ENCODE data around the gene RAB13.

The RAB13 gene

DNA sequence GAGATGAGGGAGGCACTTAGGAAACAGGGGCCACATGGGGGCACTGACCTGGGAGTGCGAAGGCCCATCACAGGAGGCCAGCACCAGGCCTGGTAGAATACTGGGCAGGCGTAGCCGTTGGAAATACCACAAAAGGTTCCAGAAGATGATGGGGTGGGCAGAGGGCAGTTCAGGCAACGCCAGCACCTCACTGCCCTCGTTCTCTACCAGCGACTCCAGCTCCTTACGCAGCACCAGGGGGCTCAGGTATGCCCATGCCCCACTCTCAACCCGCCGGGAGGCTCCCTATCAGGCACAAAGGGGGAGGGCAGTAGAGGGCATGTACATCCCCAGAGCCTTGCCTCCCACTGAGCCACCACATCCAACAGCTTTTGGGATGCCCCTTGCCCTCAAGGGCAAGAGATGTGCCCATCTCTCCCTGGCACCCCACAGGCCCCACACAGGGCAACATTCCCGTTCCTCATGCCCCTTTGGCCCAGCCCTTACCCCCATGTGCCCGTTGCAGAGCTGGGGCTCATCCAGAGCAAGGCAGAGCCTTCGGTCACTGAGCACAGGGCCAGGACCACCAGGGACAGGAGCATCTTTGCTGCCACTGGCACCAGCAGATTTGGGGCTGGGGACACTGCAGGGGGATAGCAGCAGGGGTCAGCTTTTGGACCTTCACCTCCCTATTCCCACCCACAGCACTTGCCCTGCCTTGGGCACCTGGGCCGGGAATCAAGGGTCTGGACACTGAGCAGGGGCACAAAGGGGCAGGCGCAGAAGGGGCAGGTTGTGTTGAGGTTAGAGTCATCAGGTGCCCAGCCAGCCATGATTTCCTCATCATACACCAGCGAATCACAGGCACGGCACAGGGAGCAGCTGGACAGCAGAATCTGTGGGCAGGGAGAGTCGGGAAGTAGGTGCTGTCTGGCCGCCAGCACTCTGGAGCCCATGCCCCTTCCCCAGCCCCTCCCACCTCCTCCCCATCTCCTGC is 53.7 kb downstream of the RAB13 start:
- no peak for DNase-seq
